Measurements from ENCODE around the gene VSIG4.

The VSIG4 gene

DNA sequence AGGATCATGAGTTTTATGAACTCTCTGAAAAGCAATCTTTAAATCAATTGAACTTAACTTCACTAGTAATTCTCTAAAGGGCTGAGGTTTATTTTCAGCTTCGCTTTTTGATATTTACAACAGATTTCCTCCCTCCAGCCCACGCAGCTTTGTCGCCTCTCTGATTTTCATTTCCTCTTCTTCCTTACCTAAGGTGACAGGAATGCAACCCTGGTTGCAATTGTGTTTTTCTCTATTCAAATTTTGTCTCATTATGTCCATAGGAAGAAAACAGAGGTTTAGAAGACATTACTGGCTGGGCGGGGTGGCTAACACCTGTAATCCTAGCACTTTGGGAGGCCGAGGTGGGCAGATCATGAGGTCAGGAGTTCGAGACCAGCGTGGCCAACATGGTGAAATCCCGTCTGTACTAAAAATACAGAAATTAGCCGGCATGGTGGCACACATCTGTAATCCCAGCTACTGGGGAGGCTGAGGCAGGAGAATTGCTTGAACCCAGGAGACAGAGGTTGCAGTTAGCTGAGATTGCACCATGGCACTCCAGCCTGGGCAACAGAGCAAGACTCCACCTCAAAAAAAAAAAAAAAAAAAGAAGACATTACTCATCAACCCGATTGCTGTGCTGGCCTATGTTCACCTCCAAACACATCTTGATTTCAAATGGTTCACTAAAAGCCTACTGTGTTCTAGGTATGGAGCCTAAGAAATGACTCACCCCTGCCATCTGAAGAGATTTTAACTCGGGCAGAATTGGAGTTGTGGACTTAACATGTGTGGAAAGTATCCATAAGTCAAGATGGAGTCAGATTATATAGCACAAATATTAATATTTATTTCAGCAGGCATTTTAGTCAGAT lies 36.8 kb downstream of the VSIG4 start:
- no peaks in the 10 kb centered on the region for H3K9me3 ChIP-seq (ENCODE audit: control insufficient read depth, insufficient read depth, low read depth, low read length)
- no peak overlapping the region for H3K4me3 ChIP-seq (ENCODE audit: low read depth, low read length)
- no peaks in the 10 kb centered on the region for H3K4me1 ChIP-seq (ENCODE audit: control insufficient read depth, insufficient read depth, low read length)
- no peaks in the 10 kb centered on the region for H3K36me3 ChIP-seq (ENCODE audit: control insufficient read depth in 2 of 2, insufficient read depth in 1 of 2, low read length in 2 of 2)
- ChIA-PET POLR2A (no interaction called here), CTCF (interaction anchor here (0.5 to 0.7 kb wide), 2 partner anchors 21 to 724 kb away, joined by 3 read pairs; no protein-coding TSS in a partner anchor)
- TF ChIP-seq ZBTB48 (tag by site-specific recombination; IDR thresholded peaks at IDR 0.05) (no peak), ZBTB17 (tag by site-specific recombination; IDR thresholded peaks at IDR 0.05) (no peak), ZNF140 (tag by site-specific recombination; IDR thresholded peaks at IDR 0.05) (no peak)
- no peak overlapping the region for H3K27ac ChIP-seq (ENCODE audit: extremely low read depth, low read depth, low read length)

DNA sequence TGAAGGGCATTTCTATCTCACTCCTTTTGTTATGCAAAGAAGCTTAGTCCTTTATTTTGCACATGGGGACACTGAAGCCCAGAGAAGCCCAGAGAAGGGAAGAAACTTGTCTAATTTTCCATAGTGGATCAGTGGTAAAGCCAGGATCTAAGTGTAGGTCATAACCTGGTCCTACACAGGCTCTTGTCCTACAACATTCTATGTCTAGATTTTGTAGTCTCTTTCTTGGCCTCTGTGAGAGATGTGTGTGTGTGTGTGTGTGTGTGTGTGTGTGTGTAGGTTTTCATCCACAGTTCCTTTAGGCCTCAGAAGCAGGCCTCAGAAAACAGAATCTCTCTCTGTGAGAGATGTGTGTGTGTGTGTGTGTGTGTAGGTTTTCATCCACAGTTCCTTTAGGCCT lies 38.3 kb downstream of the VSIG4 start:
- CTCF ChIA-PET: interaction anchor here (0.7 kb wide), 1 partner anchor 693 kb away, joined by 3 read pairs; no protein-coding TSS in a partner anchor
- Histone ChIP-seq H3K9me3 (ENCODE audit: control insufficient read depth, insufficient read depth, low read depth, low read length) (no peaks in the 10 kb centered on the region), H3K4me3 (ENCODE audit: low read depth, low read length) (no peak overlapping the region), H3K36me3 (ENCODE audit: control insufficient read depth in 2 of 2, insufficient read depth in 1 of 2, low read length in 2 of 2) (no peaks in the 10 kb centered on the region), H3K27ac (ENCODE audit: extremely low read depth, low read depth, low read length) (no peak overlapping the region), H3K4me1 (ENCODE audit: control insufficient read depth, insufficient read depth, low read length) (no peaks in the 10 kb centered on the region)
- POLR2A ChIA-PET: no interaction called here
- no peak for TF ChIP-seq ZNF777 (tag by site-specific recombination; IDR thresholded peaks at IDR 0.05; ENCODE audit: borderline replicate concordance)
- TF ChIP-seq SALL2 (tag by site-specific recombination; IDR thresholded peaks at IDR 0.05; ENCODE audit: borderline replicate concordance): no peak
- TF ChIP-seq, protein P1, sequence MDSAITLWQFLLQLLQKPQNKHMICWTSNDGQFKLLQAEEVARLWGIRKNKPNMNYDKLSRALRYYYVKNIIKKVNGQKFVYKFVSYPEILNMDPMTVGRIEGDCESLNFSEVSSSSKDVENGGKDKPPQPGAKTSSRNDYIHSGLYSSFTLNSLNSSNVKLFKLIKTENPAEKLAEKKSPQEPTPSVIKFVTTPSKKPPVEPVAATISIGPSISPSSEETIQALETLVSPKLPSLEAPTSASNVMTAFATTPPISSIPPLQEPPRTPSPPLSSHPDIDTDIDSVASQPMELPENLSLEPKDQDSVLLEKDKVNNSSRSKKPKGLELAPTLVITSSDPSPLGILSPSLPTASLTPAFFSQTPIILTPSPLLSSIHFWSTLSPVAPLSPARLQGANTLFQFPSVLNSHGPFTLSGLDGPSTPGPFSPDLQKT (IDR thresholded peaks at IDR 0.05; ENCODE audit: borderline replicate concordance, low read depth, low read length): no peak
- TF ChIP-seq, protein P2, sequence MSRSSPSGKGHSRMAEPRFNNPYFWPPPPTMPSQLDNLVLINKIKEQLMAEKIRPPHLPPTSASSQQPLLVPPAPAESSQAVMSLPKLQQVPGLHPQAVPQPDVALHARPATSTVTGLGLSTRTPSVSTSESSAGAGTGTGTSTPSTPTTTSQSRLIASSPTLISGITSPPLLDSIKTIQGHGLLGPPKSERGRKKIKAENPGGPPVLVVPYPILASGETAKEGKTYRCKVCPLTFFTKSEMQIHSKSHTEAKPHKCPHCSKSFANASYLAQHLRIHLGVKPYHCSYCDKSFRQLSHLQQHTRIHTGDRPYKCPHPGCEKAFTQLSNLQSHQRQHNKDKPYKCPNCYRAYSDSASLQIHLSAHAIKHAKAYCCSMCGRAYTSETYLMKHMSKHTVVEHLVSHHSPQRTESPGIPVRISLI (tag by site-specific recombination; IDR thresholded peaks at IDR 0.05): no peak
- no peak for TF ChIP-seq SCRT2 (tag by site-specific recombination; IDR thresholded peaks at IDR 0.05)

- ChIA-PET CTCF (interaction anchor here (0.7 kb wide), 2 partner anchors 537 to 694 kb away, joined by 3 to 5 read pairs; no protein-coding TSS in a partner anchor), POLR2A (no interaction called here)
- H3K9me3 ChIP-seq (ENCODE audit: control insufficient read depth, insufficient read depth, low read depth, low read length): no peaks in the 10 kb centered on the region
- H3K4me3 ChIP-seq (ENCODE audit: low read depth, low read length): no peak overlapping the region
- no peaks in the 10 kb centered on the region for H3K36me3 ChIP-seq (ENCODE audit: control insufficient read depth in 2 of 2, insufficient read depth in 1 of 2, low read length in 2 of 2)
- no peak overlapping the region for H3K27ac ChIP-seq (ENCODE audit: extremely low read depth, low read depth, low read length)
- no peaks in the 10 kb centered on the region for H3K4me1 ChIP-seq (ENCODE audit: control insufficient read depth, insufficient read depth, low read length)
- TF ChIP-seq ZNF214 (tag by site-specific recombination; IDR thresholded peaks at IDR 0.05; ENCODE audit: borderline replicate concordance): no peak
- TF ChIP-seq ZNF133 (tag by site-specific recombination; IDR thresholded peaks at IDR 0.05): no peak
- TF ChIP-seq, protein P3, sequence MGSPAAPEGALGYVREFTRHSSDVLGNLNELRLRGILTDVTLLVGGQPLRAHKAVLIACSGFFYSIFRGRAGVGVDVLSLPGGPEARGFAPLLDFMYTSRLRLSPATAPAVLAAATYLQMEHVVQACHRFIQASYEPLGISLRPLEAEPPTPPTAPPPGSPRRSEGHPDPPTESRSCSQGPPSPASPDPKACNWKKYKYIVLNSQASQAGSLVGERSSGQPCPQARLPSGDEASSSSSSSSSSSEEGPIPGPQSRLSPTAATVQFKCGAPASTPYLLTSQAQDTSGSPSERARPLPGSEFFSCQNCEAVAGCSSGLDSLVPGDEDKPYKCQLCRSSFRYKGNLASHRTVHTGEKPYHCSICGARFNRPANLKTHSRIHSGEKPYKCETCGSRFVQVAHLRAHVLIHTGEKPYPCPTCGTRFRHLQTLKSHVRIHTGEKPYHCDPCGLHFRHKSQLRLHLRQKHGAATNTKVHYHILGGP (tag by site-specific recombination; IDR thresholded peaks at IDR 0.05): no peak
- TF ChIP-seq ZNF416 (tag by site-specific recombination; IDR thresholded peaks at IDR 0.05): no peak
- TF ChIP-seq ZEB2 (tag by site-specific recombination; IDR thresholded peaks at IDR 0.05): no peak
- TF ChIP-seq ZNF239 (tag by site-specific recombination; IDR thresholded peaks at IDR 0.05): no peak
- no peak for TF ChIP-seq ZBTB48 (tag by site-specific recombination; IDR thresholded peaks at IDR 0.05)
- TF ChIP-seq, protein P4, sequence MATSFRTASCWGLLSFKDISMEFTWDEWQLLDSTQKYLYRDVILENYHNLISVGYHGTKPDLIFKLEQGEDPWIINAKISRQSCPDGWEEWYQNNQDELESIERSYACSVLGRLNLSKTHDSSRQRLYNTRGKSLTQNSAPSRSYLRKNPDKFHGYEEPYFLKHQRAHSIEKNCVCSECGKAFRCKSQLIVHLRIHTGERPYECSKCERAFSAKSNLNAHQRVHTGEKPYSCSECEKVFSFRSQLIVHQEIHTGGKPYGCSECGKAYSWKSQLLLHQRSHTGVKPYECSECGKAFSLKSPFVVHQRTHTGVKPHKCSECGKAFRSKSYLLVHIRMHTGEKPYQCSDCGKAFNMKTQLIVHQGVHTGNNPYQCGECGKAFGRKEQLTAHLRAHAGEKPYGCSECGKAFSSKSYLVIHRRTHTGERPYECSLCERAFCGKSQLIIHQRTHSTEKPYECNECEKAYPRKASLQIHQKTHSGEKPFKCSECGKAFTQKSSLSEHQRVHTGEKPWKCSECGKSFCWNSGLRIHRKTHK (tag by site-specific recombination; IDR thresholded peaks at IDR 0.05): no peak
- no peak for TF ChIP-seq PRDM4 (tag by site-specific recombination; IDR thresholded peaks at IDR 0.05)
- TF ChIP-seq ZNF148 (tag by site-specific recombination; IDR thresholded peaks at IDR 0.05; ENCODE audit: borderline replicate concordance): no peak
- TF ChIP-seq ZNF530 (tag by site-specific recombination; IDR thresholded peaks at IDR 0.05; ENCODE audit: low read depth): no peak
Observed at GRCh38 chrX:66000628-66001272, 39.1 kb downstream of the VSIG4 start.
